Liver (tissue), 3 donors: Measurements from ENCODE around the gene PTPRN2.

Experiments
- CTCF ChIP-seq: fragments of 150-350 bp; IDR thresholded peaks from 2 replicates; pipeline ENCODE4 v1.5.1; 2017; ENCODE audit warnings: improper control_type of control experiment, low read depth, low read length; ENCODE audit not compliant: missing input control
- RAD21 ChIP-seq, 2 donors: IDR thresholded peaks; 2 replicates each; pipeline ENCODE4 v1.6.1; 2016; ENCODE audit warnings: antibody characterized with exemption in 2 of 2, mild to moderate bottlenecking in 2 of 2
- SP1 ChIP-seq: IDR thresholded peaks from 2 replicates; pipeline ENCODE4 v1.6.1; 2018; ENCODE audit warnings: antibody characterized with exemption, mild to moderate bottlenecking
- donor health status: healthy.
- donor health status: healthy.

- no peak for TF ChIP-seq CTCF
- no peak for TF ChIP-seq SP1
- no peak for TF ChIP-seq RAD21 (IDR thresholded peaks at IDR 0.05)
These were observed 32.8 kb upstream of the PTPRN2 start for GRCh38 chr7:158620418-158620817.
